Transverse colon (tissue), 4 donors: ENCODE measurements around the gene THSD4.

Source experiments
- EP300 ChIP-seq: sonication (generic); formaldehyde crosslinking; IDR thresholded peaks from one replicate; pipeline ENCODE4 v1.6.1; 2017; ENCODE audit warnings: antibody characterized with exemption, low read depth
- POLR2A ChIP-seq: fragments of 450-650 bp; IDR thresholded peaks from one replicate; pipeline ENCODE4 v1.6.1; 2016; ENCODE audit warnings: antibody characterized with exemption, mild to moderate bottlenecking, moderate library complexity
- POLR2AphosphoS5 ChIP-seq, 3 donors: sonication (generic); formaldehyde crosslinking; IDR thresholded peaks; one replicate each; pipeline ENCODE4 v1.6.1; 2016; ENCODE audit warnings: antibody characterized with exemption in 3 of 3
- TF ChIP-seq, protein P1 (sequence below), 5 experiments: fragments of 200-600 bp in 3 of 5; fragments of 450-650 bp in 2 of 5; sonication (generic) in 3 of 5; IDR thresholded peaks; 1 replicate in 2 of 5; 2 replicates in 3 of 5; pipeline ENCODE4 v1.5.1; 2016 to 2017; ENCODE audit warnings: antibody characterized with exemption in 5 of 5, inconsistent platforms in 3 of 5, mild to moderate bottlenecking in 2 of 5, moderate library complexity in 1 of 5

DNA sequence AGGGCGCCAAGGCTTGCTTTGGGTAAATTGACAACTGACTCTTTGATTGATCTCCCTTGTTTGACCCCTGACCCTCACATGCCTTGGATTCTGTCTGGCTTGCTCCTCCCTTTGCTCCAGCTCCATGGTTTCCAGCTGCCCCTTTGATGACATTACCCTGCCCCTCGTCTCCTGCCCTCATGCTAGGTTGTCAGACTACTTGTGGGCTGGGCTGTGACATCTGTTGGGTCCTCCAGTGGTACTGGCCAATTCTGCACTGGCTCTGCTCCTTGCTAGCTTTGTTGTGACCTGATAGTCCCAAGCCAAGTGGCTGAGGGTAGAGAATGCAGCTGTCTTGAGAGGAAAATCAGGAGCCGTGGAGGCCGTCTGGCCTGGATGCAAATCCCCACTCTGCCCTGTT lies 6.2 kb downstream of the THSD4 start:
- TF ChIP-seq EP300 (no peak), POLR2A (no peak), POLR2AphosphoS5 (IDR thresholded peaks at IDR 0.05) (no peak)
- TF ChIP-seq, protein P1, sequence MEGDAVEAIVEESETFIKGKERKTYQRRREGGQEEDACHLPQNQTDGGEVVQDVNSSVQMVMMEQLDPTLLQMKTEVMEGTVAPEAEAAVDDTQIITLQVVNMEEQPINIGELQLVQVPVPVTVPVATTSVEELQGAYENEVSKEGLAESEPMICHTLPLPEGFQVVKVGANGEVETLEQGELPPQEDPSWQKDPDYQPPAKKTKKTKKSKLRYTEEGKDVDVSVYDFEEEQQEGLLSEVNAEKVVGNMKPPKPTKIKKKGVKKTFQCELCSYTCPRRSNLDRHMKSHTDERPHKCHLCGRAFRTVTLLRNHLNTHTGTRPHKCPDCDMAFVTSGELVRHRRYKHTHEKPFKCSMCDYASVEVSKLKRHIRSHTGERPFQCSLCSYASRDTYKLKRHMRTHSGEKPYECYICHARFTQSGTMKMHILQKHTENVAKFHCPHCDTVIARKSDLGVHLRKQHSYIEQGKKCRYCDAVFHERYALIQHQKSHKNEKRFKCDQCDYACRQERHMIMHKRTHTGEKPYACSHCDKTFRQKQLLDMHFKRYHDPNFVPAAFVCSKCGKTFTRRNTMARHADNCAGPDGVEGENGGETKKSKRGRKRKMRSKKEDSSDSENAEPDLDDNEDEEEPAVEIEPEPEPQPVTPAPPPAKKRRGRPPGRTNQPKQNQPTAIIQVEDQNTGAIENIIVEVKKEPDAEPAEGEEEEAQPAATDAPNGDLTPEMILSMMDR (IDR thresholded peaks at IDR 0.05) = no peak
